Neural progenitor cell (in vitro differentiated cells): ENCODE data around the gene RIPK4. TPM values are rescaled to one million over a fixed set of nuclear protein-coding genes. Genes with fewer than 3 reads are reported as not detected.
"Not testable (repeated sequence)": the region's sequence is repeated elsewhere in the genome, so short reads cannot be mapped to it uniquely, and the experiment has no call there.

Experiments used
- DNase-seq: peaks from one replicate; pipeline ENCODE4 v3.0.0-alpha.2; 2016; ENCODE audit warnings: low spot score
- H2AFZ ChIP-seq: fragments of 200-600 bp; sonication (generic); replicated peaks from 2 replicates; pipeline ENCODE4 v1.6.1; 2016; ENCODE audit warnings: antibody characterized with exemption
- H3F3A ChIP-seq: fragments of 200-600 bp; sonication (generic); 2 replicates; pipeline ENCODE4 v1.6.1; 2016; ENCODE audit warnings: antibody characterized with exemption, low read depth
- H3K27ac ChIP-seq: fragments of 200-600 bp; sonication (generic); 2 replicates; pipeline ENCODE4 v1.5.1; 2016; ENCODE audit warnings: mild to moderate bottlenecking
- H3K27me3 ChIP-seq: fragments of 200-600 bp; sonication (generic); 2 replicates; pipeline ENCODE4 v1.6.1; 2016; ENCODE audit warnings: mild to moderate bottlenecking, moderate library complexity
- H3K36me3 ChIP-seq: fragments of 200-600 bp; sonication (generic); 2 replicates; pipeline ENCODE4 v1.5.1; 2016
- H3K4me1 ChIP-seq: fragments of 200-600 bp; sonication (generic); 2 replicates; pipeline ENCODE4 v1.6.1; 2016; ENCODE audit warnings: mixed run types
- H3K4me2 ChIP-seq: fragments of 200-600 bp; sonication (generic); 2 replicates; pipeline ENCODE4 v1.6.1; 2016
- H3K4me3 ChIP-seq: fragments of 200-600 bp; sonication (generic); 2 replicates; pipeline ENCODE4 v1.5.1; 2016
- H3K79me2 ChIP-seq: fragments of 200-600 bp; sonication (generic); 2 replicates; pipeline ENCODE4 v1.6.1; 2016; ENCODE audit warnings: low read depth
- H3K9ac ChIP-seq: fragments of 200-600 bp; sonication (generic); 2 replicates; pipeline ENCODE4 v1.6.1; 2016
- H3K9me3 ChIP-seq: fragments of 200-600 bp; sonication (generic); 2 replicates; pipeline ENCODE4 v1.5.1; 2016; ENCODE audit warnings: low read depth
- H4K20me1 ChIP-seq: fragments of 200-600 bp; sonication (generic); 2 replicates; pipeline ENCODE4 v1.6.1; 2016; ENCODE audit warnings: low read depth
- H3K27ac Mint-ChIP-seq: 3 replicates; pipeline ENCODE4 v1.8.0; 2021; ENCODE audit warnings: mixed read lengths
- H3K27me3 Mint-ChIP-seq: 2 replicates; pipeline ENCODE4 v1.8.0; 2022; ENCODE audit warnings: low read depth, mild to moderate bottlenecking, inconsistent platforms, moderate library complexity, mixed read lengths; ENCODE audit not compliant: insufficient read depth
- H3K36me3 Mint-ChIP-seq: 3 replicates; pipeline ENCODE4 v1.8.0; 2021; ENCODE audit warnings: mixed read lengths
- H3K4me1 Mint-ChIP-seq: 3 replicates; pipeline ENCODE4 v1.8.0; 2021; ENCODE audit warnings: mixed read lengths
- H3K4me3 Mint-ChIP-seq: 3 replicates; pipeline ENCODE4 v1.8.0; 2021; ENCODE audit warnings: mild to moderate bottlenecking, moderate library complexity, mixed read lengths
- H3K9me3 Mint-ChIP-seq: 3 replicates; pipeline ENCODE4 v1.8.0; 2020; ENCODE audit warnings: mixed read lengths
- EZH2 ChIP-seq: fragments of 200-600 bp; sonication (generic); IDR thresholded peaks from 2 replicates; pipeline ENCODE4 v1.6.1; 2017; ENCODE audit warnings: antibody characterized with exemption, mild to moderate bottlenecking, moderate library complexity
- EZH2phosphoT487 ChIP-seq: fragments of 200-600 bp; sonication (generic); IDR thresholded peaks from 2 replicates; pipeline ENCODE4 v1.6.1; 2017; ENCODE audit warnings: antibody characterized with exemption
- total RNA-seq: library from RNA; depleted of rRNA; stranded (reverse); fragments of >200 nt; gene quantifications from 2 replicates; pipeline ENCODE4 v1.2.3, GENCODE V29; 2015; ENCODE audit warnings: low replicate concordance
- TF ChIP-seq, protein P1 (sequence below): fragments of 200-600 bp; sonication (generic); IDR thresholded peaks from 2 replicates; pipeline ENCODE4 v1.5.1; 2017; ENCODE audit warnings: antibody characterized with exemption, mild to moderate bottlenecking

The RIPK4 gene
- total RNA-seq, 1 donor from 2014 or later, result 1.3 TPM

DNA sequence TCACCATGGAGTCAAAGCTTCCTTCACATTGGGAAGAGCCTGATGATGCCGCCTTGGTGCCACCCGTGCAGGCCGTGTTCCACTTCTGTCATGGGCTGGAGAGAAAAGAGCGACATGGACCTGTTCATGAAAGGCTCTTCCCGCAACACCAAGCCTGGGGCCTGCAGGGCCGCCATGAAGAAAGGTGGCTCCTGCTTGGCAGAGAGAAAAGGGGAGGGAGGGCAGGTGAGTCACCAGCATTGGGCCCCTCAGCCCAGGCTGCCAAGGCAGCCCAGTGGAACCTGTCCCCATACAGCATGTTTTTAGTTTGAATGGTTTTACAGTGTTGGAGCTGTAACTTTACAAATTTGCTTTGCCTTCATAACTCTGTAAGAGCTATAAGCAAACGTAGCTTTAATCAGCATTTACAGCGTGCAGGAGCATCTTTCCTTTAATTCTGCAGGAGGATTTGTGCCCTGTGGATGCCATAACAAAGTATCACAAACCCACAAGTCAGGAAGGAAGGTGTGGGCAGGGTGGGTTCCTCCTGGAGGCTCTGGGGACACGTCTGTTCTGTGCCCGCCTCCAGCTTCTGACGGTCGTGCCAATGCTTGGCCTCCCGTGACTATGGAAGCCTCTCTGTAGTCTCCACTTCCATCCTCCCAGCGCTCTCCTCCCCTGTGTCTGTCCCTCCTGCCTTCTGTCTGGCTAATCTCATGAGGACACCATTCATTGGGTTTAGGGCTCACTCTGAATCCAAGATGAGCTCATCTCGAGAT is 49.1 kb downstream of the RIPK4 start:
- Mint-ChIP-seq H3K9me3 (no peaks in the 10 kb centered on the region), H3K27me3 (peaks cover 12% of the 10 kb centered on the region), H3K4me1 (peaks cover 18% of the 10 kb centered on the region), H3K27ac (no peak overlapping the region), H3K4me3 (no peak overlapping the region), H3K36me3 (peaks cover 3% of the 10 kb centered on the region)
- Histone ChIP-seq H3K79me2 (no peaks in the 10 kb centered on the region), H3K4me1 (no peaks in the 10 kb centered on the region), H3K27me3 (no peaks in the 10 kb centered on the region), H3K4me2 (no peak overlapping the region), H3K9me3 (no peaks in the 10 kb centered on the region), H4K20me1 (no peaks in the 10 kb centered on the region), H2AFZ (no peak overlapping the region), H3K4me3 (no peak overlapping the region), H3K9ac (no peak overlapping the region), H3K36me3 (no peaks in the 10 kb centered on the region), H3F3A (no peaks in the 10 kb centered on the region), H3K27ac (no peak overlapping the region)
- TF ChIP-seq EZH2phosphoT487 (no peak), EZH2 (no peak)
- TF ChIP-seq, protein P1, sequence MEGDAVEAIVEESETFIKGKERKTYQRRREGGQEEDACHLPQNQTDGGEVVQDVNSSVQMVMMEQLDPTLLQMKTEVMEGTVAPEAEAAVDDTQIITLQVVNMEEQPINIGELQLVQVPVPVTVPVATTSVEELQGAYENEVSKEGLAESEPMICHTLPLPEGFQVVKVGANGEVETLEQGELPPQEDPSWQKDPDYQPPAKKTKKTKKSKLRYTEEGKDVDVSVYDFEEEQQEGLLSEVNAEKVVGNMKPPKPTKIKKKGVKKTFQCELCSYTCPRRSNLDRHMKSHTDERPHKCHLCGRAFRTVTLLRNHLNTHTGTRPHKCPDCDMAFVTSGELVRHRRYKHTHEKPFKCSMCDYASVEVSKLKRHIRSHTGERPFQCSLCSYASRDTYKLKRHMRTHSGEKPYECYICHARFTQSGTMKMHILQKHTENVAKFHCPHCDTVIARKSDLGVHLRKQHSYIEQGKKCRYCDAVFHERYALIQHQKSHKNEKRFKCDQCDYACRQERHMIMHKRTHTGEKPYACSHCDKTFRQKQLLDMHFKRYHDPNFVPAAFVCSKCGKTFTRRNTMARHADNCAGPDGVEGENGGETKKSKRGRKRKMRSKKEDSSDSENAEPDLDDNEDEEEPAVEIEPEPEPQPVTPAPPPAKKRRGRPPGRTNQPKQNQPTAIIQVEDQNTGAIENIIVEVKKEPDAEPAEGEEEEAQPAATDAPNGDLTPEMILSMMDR, result no peak
- no peak for DNase-seq

DNA sequence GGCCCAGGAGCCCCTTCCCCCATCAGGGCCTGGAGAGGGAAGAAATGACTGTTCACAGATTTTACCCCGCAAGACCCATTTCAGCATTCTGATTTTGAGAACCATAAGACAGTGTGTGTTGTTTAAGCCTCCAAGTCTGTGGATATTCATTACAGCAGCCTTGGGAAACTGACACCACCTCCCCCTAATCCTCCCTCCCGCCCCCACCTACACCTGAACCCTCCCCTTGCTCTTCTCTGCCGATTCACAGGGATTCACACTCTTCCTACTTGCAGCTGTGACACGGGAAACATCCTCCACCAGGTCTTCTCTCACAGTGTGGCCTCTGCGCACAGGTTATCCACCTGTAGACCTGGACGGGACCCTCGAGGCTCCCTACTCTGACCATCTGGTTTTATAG is 50.1 kb downstream of the RIPK4 start:
- Histone ChIP-seq H3K36me3 (no peaks in the 10 kb centered on the region), H3K4me1 (peaks cover 10% of the 10 kb centered on the region), H3K9me3 (no peaks in the 10 kb centered on the region), H4K20me1 (no peaks in the 10 kb centered on the region), H2AFZ (no peak overlapping the region), H3F3A (no peaks in the 10 kb centered on the region), H3K27me3 (peaks cover 4% of the 10 kb centered on the region), H3K27ac (no peak overlapping the region), H3K4me3 (no peak overlapping the region), H3K79me2 (no peaks in the 10 kb centered on the region), H3K4me2 (no peak overlapping the region), H3K9ac (no peak overlapping the region)
- Mint-ChIP-seq H3K27ac (peak overlapping the region; percentile 19), H3K9me3 (no peaks in the 10 kb centered on the region), H3K4me1 (peaks cover 23% of the 10 kb centered on the region), H3K27me3 (peaks cover 12% of the 10 kb centered on the region), H3K36me3 (peaks cover 3% of the 10 kb centered on the region), H3K4me3 (no peak overlapping the region)
- TF ChIP-seq EZH2phosphoT487, result no peak
- TF ChIP-seq, protein P1, result no peak
- no peak for TF ChIP-seq EZH2
- no peak for DNase-seq

DNA sequence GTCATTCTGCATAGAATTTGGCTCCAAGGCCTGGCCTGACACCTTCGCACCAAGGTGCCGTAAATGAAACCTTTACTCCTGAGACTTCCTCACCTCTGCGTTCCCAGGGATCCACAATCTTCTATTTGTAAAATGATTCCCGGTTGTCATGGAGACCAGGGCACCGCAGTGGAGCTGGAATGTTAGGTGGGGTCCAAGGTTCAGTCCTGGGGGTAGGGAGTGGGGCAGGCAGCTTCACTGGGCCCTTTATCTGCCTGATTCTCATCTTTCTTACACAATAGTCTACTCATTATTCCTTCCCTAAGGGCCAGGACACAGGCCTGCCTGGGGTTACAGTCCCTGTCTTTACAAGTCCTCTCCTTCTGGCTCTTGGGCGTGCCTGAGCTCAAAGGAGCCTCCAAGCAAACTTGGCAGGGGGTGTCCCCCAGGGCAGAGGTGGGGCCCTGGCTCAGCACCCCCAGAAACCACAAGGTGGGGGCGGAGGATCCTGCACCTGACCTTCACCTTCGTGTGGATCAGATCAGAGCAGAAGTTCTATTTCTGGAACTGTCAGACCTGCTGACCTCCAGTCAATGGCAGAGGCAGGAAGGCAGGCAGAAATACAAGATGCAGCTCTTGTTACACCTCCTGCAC is 51.1 kb downstream of the RIPK4 start:
- peaks cover 12% of the 10 kb centered on the region for H3K4me1 ChIP-seq
- no peak overlapping the region for H3K4me3 ChIP-seq
- H3K4me3 Mint-ChIP-seq, result no peak overlapping the region
- H3F3A ChIP-seq, result no peaks in the 10 kb centered on the region
- no peaks in the 10 kb centered on the region for H3K79me2 ChIP-seq
- peaks cover 3% of the 10 kb centered on the region for H3K36me3 Mint-ChIP-seq
- H4K20me1 ChIP-seq, result no peaks in the 10 kb centered on the region
- H3K9me3 Mint-ChIP-seq, result no peaks in the 10 kb centered on the region
- H3K27ac ChIP-seq, result no peak overlapping the region
- no peaks in the 10 kb centered on the region for H3K36me3 ChIP-seq
- no peak overlapping the region for H3K4me2 ChIP-seq
- H3K27me3 Mint-ChIP-seq, result peaks cover 14% of the 10 kb centered on the region
- no peak for TF ChIP-seq EZH2
- TF ChIP-seq, protein P1, result no peak
- TF ChIP-seq EZH2phosphoT487, result no peak
- H3K9me3 ChIP-seq, result no peaks in the 10 kb centered on the region
- DNase-seq, result no peak
- H3K27ac Mint-ChIP-seq, result peak overlapping the region; percentile 46
- H3K4me1 Mint-ChIP-seq, result peaks cover 24% of the 10 kb centered on the region
- no peak overlapping the region for H3K9ac ChIP-seq
- no peak overlapping the region for H2AFZ ChIP-seq
- H3K27me3 ChIP-seq, result peaks cover 11% of the 10 kb centered on the region

DNA sequence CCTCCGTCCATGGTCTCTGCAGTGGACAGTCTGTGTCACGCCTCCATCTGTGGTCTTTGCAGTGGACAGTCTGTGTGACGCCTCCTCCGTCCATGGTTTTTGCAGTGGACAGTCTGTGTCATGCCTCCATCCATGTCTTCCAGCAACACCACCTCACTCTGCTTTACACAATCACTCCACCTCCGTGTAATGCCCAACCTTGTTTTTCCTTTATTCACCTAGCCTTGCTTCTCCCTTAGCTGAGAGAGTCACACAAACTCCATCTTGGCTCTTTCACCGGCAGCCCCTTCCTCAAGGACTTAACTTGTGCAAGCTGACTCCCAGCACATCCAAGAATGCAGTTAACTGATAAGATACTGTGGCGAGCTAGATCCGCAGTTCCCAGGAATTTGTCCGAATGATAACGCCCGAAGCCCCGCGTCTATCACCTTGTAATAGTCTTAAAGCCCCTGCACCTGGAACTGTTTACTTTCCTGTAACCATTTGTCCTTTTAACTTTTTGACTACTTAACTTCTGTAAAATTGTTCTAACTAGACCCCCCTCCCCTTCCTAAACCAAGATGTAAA is 52.5 kb downstream of the RIPK4 start:
- not testable (repeated sequence) for H3K36me3 ChIP-seq, H3K27me3 Mint-ChIP-seq, H4K20me1 ChIP-seq, H3F3A ChIP-seq, DNase-seq, H3K4me3 ChIP-seq, H3K79me2 ChIP-seq, H2AFZ ChIP-seq, H3K9ac ChIP-seq, H3K27ac ChIP-seq, H3K36me3 Mint-ChIP-seq, H3K4me3 Mint-ChIP-seq, H3K9me3 ChIP-seq, H3K4me2 ChIP-seq, H3K27ac Mint-ChIP-seq, H3K9me3 Mint-ChIP-seq
- peaks cover 24% of the 10 kb centered on the region for H3K4me1 Mint-ChIP-seq
- Histone ChIP-seq H3K27me3 (peaks cover 11% of the 10 kb centered on the region), H3K4me1 (peaks cover 12% of the 10 kb centered on the region)
